Neutrophil (primary cell): ENCODE measurements around the gene SRGAP1.

Source experiments
- H3K27ac ChIP-seq: fragments of 200-600 bp; sonication (generic); 2 replicates; pipeline ENCODE4 v1.5.1; 2016; ENCODE audit warnings: mild to moderate bottlenecking, moderate library complexity
- H3K27me3 ChIP-seq: fragments of 200-600 bp; sonication (generic); 2 replicates; pipeline ENCODE4 v1.6.0; 2016; ENCODE audit warnings: mild to moderate bottlenecking
- H3K36me3 ChIP-seq: fragments of 200-600 bp; sonication (generic); 2 replicates; pipeline ENCODE4 v1.5.1; 2017
- H3K4me1 ChIP-seq, 2 experiments: fragments of 200-600 bp in 1 of 2; sonication (generic) in 1 of 2; 1 replicate in 1 of 2; 2 replicates in 1 of 2; pipeline versions ENCODE4 v1.5.1 to v1.6.1; 2013 to 2016; ENCODE audit warnings: low read depth in 1 of 2, low read length in 1 of 2, mild to moderate bottlenecking in 1 of 2, moderate library complexity in 1 of 2; ENCODE audit not compliant: control insufficient read depth in 1 of 2, insufficient read depth in 1 of 2
- H3K4me3 ChIP-seq, 2 experiments: fragments of 200-600 bp in 1 of 2; sonication (generic) in 1 of 2; 1 replicate in 1 of 2; 2 replicates in 1 of 2; pipeline ENCODE4 v1.5.1; 2013 to 2016; ENCODE audit warnings: low read depth in 1 of 2, low read length in 1 of 2, mild to moderate bottlenecking in 1 of 2, moderate library complexity in 1 of 2
- H3K9me3 ChIP-seq: fragments of 200-600 bp; sonication (generic); 2 replicates; pipeline ENCODE4 v1.5.1; 2016
- CTCF ChIP-seq: fragments of 200-600 bp; sonication (generic); IDR thresholded peaks from 2 replicates; pipeline ENCODE4 v1.5.1; 2016; ENCODE audit warnings: antibody characterized with exemption

The SRGAP1 gene

GRCh38 chr12:64077922-64078321 is 233.4 kb downstream of the SRGAP1 start:
- no peak overlapping the region for H3K27ac ChIP-seq
- H3K27me3 ChIP-seq: no peaks in the 10 kb centered on the region
- TF ChIP-seq CTCF: no peak
- H3K4me3 ChIP-seq: no peak overlapping the region
- H3K4me1 ChIP-seq: no peaks in the 10 kb centered on the region
- no peaks in the 10 kb centered on the region for H3K9me3 ChIP-seq
- no peaks in the 10 kb centered on the region for H3K36me3 ChIP-seq

GRCh38 chr12:64080319-64081007 is 236.0 kb downstream of the SRGAP1 start:
- H3K27me3 ChIP-seq: no peaks in the 10 kb centered on the region
- no peaks in the 10 kb centered on the region for H3K36me3 ChIP-seq
- no peak overlapping the region for H3K4me3 ChIP-seq
- TF ChIP-seq CTCF: no peak
- no peak overlapping the region for H3K27ac ChIP-seq
- H3K4me1 ChIP-seq: no peaks in the 10 kb centered on the region
- H3K9me3 ChIP-seq: no peaks in the 10 kb centered on the region

GRCh38 chr12:64081008-64081404 is 236.5 kb downstream of the SRGAP1 start:
- H3K27ac ChIP-seq: no peak overlapping the region
- no peak overlapping the region for H3K4me3 ChIP-seq
- H3K27me3 ChIP-seq: no peaks in the 10 kb centered on the region
- H3K4me1 ChIP-seq: no peaks in the 10 kb centered on the region
- H3K36me3 ChIP-seq: no peaks in the 10 kb centered on the region
- TF ChIP-seq CTCF: no peak
- no peaks in the 10 kb centered on the region for H3K9me3 ChIP-seq

GRCh38 chr12:64082116-64082515 is 237.6 kb downstream of the SRGAP1 start:
- Histone ChIP-seq H3K4me1 (no peaks in the 10 kb centered on the region), H3K27me3 (no peaks in the 10 kb centered on the region), H3K27ac (no peak overlapping the region), H3K4me3 (no peak overlapping the region), H3K36me3 (no peaks in the 10 kb centered on the region), H3K9me3 (no peaks in the 10 kb centered on the region)
- TF ChIP-seq CTCF: no peak

GRCh38 chr12:64082866-64083268 is 238.4 kb downstream of the SRGAP1 start:
- no peaks in the 10 kb centered on the region for H3K27me3 ChIP-seq
- H3K27ac ChIP-seq: no peak overlapping the region
- no peaks in the 10 kb centered on the region for H3K36me3 ChIP-seq
- H3K4me3 ChIP-seq: no peak overlapping the region
- TF ChIP-seq CTCF: no peak
- H3K4me1 ChIP-seq: no peaks in the 10 kb centered on the region
- H3K9me3 ChIP-seq: no peaks in the 10 kb centered on the region
